Astrocyte (in vitro differentiated cells and primary cell): ENCODE data around the gene PRR15L. TPM values are rescaled to one million over a fixed set of nuclear protein-coding genes. Genes with fewer than 3 reads are reported as not detected.

Source experiments
- DNase-seq: peaks from one replicate; pipeline ENCODE4 v3.0.0-alpha.2; 2010; ENCODE audit warnings: low read depth
- FAIRE-seq: peaks from 2 replicates; lab custom pipeline; 2011; peaks lifted over from hg19 to GRCh38; lab: Jason Lieb, UNC
- H2AFZ ChIP-seq: 2 replicates; pipeline ENCODE4 v1.6.0; 2012; ENCODE audit warnings: low read depth, low read length, inconsistent platforms
- H3K27ac ChIP-seq: 2 replicates; pipeline ENCODE4 v1.5.1; 2011; ENCODE audit warnings: low read depth, low read length, inconsistent platforms
- H3K27me3 ChIP-seq: 2 replicates; pipeline ENCODE4 v1.6.0; 2011; ENCODE audit warnings: low read length, inconsistent platforms; ENCODE audit not compliant: insufficient read depth
- H3K36me3 ChIP-seq: 2 replicates; pipeline ENCODE4 v1.5.1; 2011; ENCODE audit warnings: low read length, inconsistent platforms; ENCODE audit not compliant: insufficient read depth
- H3K4me1 ChIP-seq: 2 replicates; pipeline ENCODE4 v1.5.1; 2011; ENCODE audit warnings: low read length, inconsistent platforms; ENCODE audit not compliant: insufficient read depth
- H3K4me2 ChIP-seq: 2 replicates; pipeline ENCODE4 v1.6.0; 2012; ENCODE audit warnings: low read length, inconsistent platforms
- H3K4me3 ChIP-seq: 2 replicates; pipeline ENCODE4 v1.5.1; 2011; ENCODE audit warnings: low read depth, mild to moderate bottlenecking, low read length, inconsistent platforms; ENCODE audit not compliant: insufficient read depth
- H3K79me2 ChIP-seq: 2 replicates; pipeline ENCODE4 v1.6.0; 2012; ENCODE audit warnings: mild to moderate bottlenecking, low read length, inconsistent platforms; ENCODE audit not compliant: insufficient read depth
- H3K9ac ChIP-seq: 2 replicates; pipeline ENCODE4 v1.6.0; 2012; ENCODE audit warnings: mild to moderate bottlenecking, low read length, inconsistent platforms
- H3K9me3 ChIP-seq: 2 replicates; pipeline ENCODE4 v1.5.1; 2012; ENCODE audit warnings: low read depth, mild to moderate bottlenecking, low read length, inconsistent platforms; ENCODE audit not compliant: insufficient read depth
- H4K20me1 ChIP-seq: 2 replicates; pipeline ENCODE4 v1.6.0; 2012; ENCODE audit warnings: low read length, inconsistent platforms; ENCODE audit not compliant: insufficient read depth
- H3K27ac Mint-ChIP-seq: one replicate; pipeline ENCODE4 v1.8.0; 2021; ENCODE audit warnings: mild to moderate bottlenecking, mixed read lengths; ENCODE audit not compliant: unreplicated experiment
- H3K27me3 Mint-ChIP-seq: one replicate; pipeline ENCODE4 v1.8.0; 2021; ENCODE audit warnings: low read depth, mixed read lengths; ENCODE audit not compliant: unreplicated experiment
- H3K36me3 Mint-ChIP-seq: one replicate; pipeline ENCODE4 v1.8.0; 2021; ENCODE audit warnings: low read depth, mixed read lengths; ENCODE audit not compliant: unreplicated experiment
- H3K4me1 Mint-ChIP-seq: one replicate; pipeline ENCODE4 v1.8.0; 2021; ENCODE audit warnings: low read depth, mixed read lengths; ENCODE audit not compliant: unreplicated experiment
- H3K4me3 Mint-ChIP-seq: one replicate; pipeline ENCODE4 v1.8.0; 2021; ENCODE audit warnings: mild to moderate bottlenecking, moderate library complexity, mixed read lengths; ENCODE audit not compliant: unreplicated experiment
- H3K9me3 Mint-ChIP-seq: one replicate; pipeline ENCODE4 v1.8.0; 2021; ENCODE audit warnings: mild to moderate bottlenecking, mixed read lengths; ENCODE audit not compliant: unreplicated experiment
- EZH2 ChIP-seq: IDR thresholded peaks from 2 replicates; pipeline ENCODE4 v1.6.1; 2012; ENCODE audit warnings: mild to moderate bottlenecking, low read length, inconsistent platforms; ENCODE audit not compliant: insufficient read depth
- total RNA-seq: library from RNA; stranded (reverse); gene quantifications from 2 replicates; pipeline ENCODE4 v1.2.1, GENCODE V29; 2021
- TF ChIP-seq, protein P1 (sequence below): IDR thresholded peaks from 2 replicates; pipeline ENCODE4 v1.5.1; 2011; ENCODE audit warnings: low read depth, mild to moderate bottlenecking, inconsistent platforms, low read length, moderate library complexity; ENCODE audit not compliant: insufficient read depth

Gene PRR15L
- total RNA-seq, 1 donor from 2014 or later = not detected

DNA sequence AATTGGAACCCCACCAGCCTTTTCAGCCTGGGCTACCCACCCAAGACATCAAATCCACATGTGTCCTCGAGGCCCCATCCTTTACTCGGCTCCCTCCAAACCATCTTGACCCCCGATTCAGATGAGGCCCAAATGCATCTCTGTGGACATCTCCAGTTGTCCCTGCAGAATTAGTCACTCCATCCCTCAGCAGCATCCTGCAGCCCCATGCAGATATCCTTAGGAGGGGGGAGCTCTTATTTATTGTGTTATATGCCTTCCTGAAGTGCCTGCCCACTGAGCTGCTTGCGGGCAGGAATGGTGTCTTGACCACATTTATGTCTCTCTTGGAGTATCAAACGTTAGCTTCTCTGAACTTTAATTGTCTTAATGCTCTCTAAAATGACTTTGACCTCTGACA lies 28.8 kb upstream of the PRR15L start:
- Histone ChIP-seq H3K4me3 (no peak overlapping the region), H2AFZ (no peak overlapping the region), H3K27me3 (no peaks in the 10 kb centered on the region), H4K20me1 (no peaks in the 10 kb centered on the region), H3K9me3 (no peaks in the 10 kb centered on the region), H3K36me3 (peaks cover 5% of the 10 kb centered on the region), H3K4me1 (peaks cover 12% of the 10 kb centered on the region), H3K4me2 (no peak overlapping the region), H3K9ac (no peak overlapping the region), H3K27ac (no peak overlapping the region), H3K79me2 (no peaks in the 10 kb centered on the region)
- H3K9me3 Mint-ChIP-seq = no peaks in the 10 kb centered on the region
- FAIRE-seq = no peak
- no peak overlapping the region for H3K4me3 Mint-ChIP-seq
- peaks cover 11% of the 10 kb centered on the region for H3K4me1 Mint-ChIP-seq
- no peak for DNase-seq
- TF ChIP-seq, protein P1, sequence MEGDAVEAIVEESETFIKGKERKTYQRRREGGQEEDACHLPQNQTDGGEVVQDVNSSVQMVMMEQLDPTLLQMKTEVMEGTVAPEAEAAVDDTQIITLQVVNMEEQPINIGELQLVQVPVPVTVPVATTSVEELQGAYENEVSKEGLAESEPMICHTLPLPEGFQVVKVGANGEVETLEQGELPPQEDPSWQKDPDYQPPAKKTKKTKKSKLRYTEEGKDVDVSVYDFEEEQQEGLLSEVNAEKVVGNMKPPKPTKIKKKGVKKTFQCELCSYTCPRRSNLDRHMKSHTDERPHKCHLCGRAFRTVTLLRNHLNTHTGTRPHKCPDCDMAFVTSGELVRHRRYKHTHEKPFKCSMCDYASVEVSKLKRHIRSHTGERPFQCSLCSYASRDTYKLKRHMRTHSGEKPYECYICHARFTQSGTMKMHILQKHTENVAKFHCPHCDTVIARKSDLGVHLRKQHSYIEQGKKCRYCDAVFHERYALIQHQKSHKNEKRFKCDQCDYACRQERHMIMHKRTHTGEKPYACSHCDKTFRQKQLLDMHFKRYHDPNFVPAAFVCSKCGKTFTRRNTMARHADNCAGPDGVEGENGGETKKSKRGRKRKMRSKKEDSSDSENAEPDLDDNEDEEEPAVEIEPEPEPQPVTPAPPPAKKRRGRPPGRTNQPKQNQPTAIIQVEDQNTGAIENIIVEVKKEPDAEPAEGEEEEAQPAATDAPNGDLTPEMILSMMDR = no peak
- TF ChIP-seq EZH2 = no peak
- H3K27me3 Mint-ChIP-seq = peaks cover 9% of the 10 kb centered on the region
- H3K36me3 Mint-ChIP-seq = peaks cover 20% of the 10 kb centered on the region
- no peak overlapping the region for H3K27ac Mint-ChIP-seq

- Mint-ChIP-seq H3K9me3 (no peaks in the 10 kb centered on the region), H3K27ac (no peak overlapping the region), H3K36me3 (peaks cover 39% of the 10 kb centered on the region), H3K27me3 (peaks cover 13% of the 10 kb centered on the region), H3K4me1 (peaks cover 7% of the 10 kb centered on the region), H3K4me3 (no peak overlapping the region)
- Histone ChIP-seq H3K36me3 (peaks cover 28% of the 10 kb centered on the region), H3K4me3 (no peak overlapping the region), H3K27me3 (no peaks in the 10 kb centered on the region), H3K4me2 (no peak overlapping the region), H3K4me1 (peaks cover 12% of the 10 kb centered on the region), H3K9me3 (no peaks in the 10 kb centered on the region), H3K79me2 (no peaks in the 10 kb centered on the region), H2AFZ (no peak overlapping the region), H3K9ac (no peak overlapping the region), H3K27ac (no peak overlapping the region), H4K20me1 (no peaks in the 10 kb centered on the region)
- no peak for TF ChIP-seq EZH2
- TF ChIP-seq, protein P1 = no peak
- FAIRE-seq (no peak), DNase-seq (no peak)
These were observed 26.0 kb upstream of the PRR15L start for GRCh38 chr17:47983492-47984223.

DNA sequence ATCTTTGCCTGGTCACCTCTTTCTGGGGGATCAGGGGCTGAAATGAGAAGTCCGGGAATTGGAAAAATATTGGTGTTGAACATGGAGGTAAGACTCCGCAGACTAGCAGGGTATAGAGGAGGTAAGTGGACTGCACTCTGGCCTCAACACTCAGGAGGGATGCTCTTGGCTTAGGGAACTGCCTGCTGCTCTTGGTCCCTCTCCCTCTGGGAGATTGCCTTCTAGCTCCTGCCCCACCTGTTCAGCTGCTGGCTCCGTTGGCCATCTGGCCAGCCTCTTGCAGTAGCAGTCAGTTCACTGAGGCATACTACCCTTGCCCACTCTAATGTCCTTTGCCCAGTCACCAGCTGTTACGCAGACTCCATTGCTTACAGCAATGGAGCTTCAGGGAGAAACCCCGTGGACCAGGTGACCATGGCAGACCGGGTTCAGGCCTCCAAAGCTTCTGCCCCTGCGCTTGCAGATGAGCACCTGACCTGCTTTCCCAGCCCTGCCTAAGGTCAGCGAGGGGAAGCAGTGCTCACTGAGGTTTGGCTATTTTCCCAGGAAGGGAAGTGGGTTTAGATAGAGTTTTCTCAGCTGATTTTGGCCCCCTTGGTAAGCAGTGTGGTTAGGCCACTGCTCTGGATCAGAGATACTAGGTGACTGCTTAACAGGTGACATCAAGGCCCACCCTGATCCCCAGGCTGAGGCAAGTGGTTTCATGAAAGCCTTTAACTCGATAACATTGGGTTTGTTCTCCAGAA lies 25.1 kb upstream of the PRR15L start:
- H3K27ac Mint-ChIP-seq = no peak overlapping the region
- Histone ChIP-seq H3K27me3 (no peaks in the 10 kb centered on the region), H3K9me3 (no peaks in the 10 kb centered on the region), H3K4me1 (peaks cover 11% of the 10 kb centered on the region), H3K27ac (no peak overlapping the region), H3K79me2 (no peaks in the 10 kb centered on the region), H3K9ac (no peak overlapping the region), H2AFZ (no peak overlapping the region), H3K4me2 (no peak overlapping the region), H3K36me3 (peaks cover 30% of the 10 kb centered on the region), H3K4me3 (no peak overlapping the region), H4K20me1 (no peaks in the 10 kb centered on the region)
- peaks cover 4% of the 10 kb centered on the region for H3K4me1 Mint-ChIP-seq
- FAIRE-seq (no peak), DNase-seq (no peak)
- H3K36me3 Mint-ChIP-seq = peaks cover 42% of the 10 kb centered on the region
- H3K27me3 Mint-ChIP-seq = peaks cover 12% of the 10 kb centered on the region
- H3K4me3 Mint-ChIP-seq = no peak overlapping the region
- H3K9me3 Mint-ChIP-seq = no peaks in the 10 kb centered on the region
- TF ChIP-seq EZH2 = no peak
- TF ChIP-seq, protein P1 = no peak
